ENCODE measurements around the gene SYT7. TPM values are rescaled to one million over a fixed set of nuclear protein-coding genes. Genes with fewer than 3 reads are reported as not detected.

SYT7 gene
- polyA plus RNA-seq, 2 of the 4 experiments (the other 2 are of a cell fraction) = 0.37 to 1.0 TPM

DNA sequence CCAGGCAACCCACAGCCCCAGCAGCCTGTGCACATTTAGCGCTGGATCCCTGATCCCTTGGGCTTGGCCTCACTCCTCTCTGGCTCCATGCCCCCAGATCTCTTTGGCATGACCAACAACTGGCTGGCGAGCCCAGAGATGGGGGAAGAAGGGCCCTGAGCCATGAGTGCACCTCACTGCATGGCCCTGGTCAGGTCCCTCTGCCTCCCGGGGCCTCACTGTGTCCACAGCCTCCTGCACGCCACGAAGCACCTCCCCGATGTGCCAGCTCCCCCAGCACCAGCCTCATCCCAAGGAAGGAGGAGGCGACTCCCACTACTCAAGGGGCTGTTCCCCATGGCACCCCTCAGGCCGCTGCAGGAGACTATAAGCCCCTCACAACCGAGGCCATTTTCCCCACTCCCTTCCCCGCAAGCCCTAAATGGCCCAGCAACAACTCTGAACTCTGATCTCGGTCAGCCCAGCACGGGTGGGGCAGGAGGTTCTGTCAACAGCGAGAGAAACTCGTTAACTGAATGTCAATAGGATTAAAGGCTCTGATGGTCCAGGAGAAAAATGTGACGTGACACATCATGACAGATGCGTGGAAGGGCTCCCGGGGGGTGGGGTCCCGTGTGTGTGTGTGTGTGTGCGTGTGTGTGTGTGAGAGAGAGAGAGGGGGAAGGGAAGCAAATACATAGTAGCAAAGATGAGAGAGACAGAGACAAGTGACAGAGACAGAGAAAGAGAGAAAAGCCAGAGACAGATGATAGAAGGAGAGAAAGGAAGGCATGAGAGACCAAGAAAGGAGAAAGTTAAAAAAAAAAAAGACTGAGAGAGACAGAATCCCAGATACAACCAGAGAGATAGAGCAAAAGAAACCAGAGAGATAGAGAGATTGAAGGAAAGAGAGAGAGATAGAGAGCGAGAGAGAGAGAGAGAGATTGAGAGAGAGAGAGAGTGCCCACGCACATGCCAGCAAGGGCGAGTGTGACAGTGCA lies 28.4 kb upstream of the SYT7 start:
- DNase-seq (ENCODE audit: low read depth in 1 of 2, low spot score in 1 of 2) = no peak
- TF ChIP-seq PHF8 (IDR thresholded peaks at IDR 0.05; ENCODE audit: borderline replicate concordance, low read depth) = no peak
- no peak for TF ChIP-seq ZC3H11A (IDR thresholded peaks at IDR 0.05)
- no peak for TF ChIP-seq HMGXB4 (CRISPR knock-in tag; IDR thresholded peaks at IDR 0.05; ENCODE audit: borderline replicate concordance)
- TF ChIP-seq POLR2AphosphoS2 (conservative IDR thresholded peaks at IDR 0.05; ENCODE audit: low read length) = no peak
- TF ChIP-seq, protein P1, sequence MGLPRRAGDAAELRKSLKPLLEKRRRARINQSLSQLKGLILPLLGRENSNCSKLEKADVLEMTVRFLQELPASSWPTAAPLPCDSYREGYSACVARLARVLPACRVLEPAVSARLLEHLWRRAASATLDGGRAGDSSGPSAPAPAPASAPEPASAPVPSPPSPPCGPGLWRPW (IDR thresholded peaks at IDR 0.05) = no peak
- TF ChIP-seq HOXA7 (CRISPR knock-in tag; IDR thresholded peaks at IDR 0.05) = no peak
- no peak for TF ChIP-seq CEBPB (IDR thresholded peaks at IDR 0.05)
- TF ChIP-seq TFCP2L1 (CRISPR knock-in tag; IDR thresholded peaks at IDR 0.05) = no peak
- TF ChIP-seq, protein P2, sequence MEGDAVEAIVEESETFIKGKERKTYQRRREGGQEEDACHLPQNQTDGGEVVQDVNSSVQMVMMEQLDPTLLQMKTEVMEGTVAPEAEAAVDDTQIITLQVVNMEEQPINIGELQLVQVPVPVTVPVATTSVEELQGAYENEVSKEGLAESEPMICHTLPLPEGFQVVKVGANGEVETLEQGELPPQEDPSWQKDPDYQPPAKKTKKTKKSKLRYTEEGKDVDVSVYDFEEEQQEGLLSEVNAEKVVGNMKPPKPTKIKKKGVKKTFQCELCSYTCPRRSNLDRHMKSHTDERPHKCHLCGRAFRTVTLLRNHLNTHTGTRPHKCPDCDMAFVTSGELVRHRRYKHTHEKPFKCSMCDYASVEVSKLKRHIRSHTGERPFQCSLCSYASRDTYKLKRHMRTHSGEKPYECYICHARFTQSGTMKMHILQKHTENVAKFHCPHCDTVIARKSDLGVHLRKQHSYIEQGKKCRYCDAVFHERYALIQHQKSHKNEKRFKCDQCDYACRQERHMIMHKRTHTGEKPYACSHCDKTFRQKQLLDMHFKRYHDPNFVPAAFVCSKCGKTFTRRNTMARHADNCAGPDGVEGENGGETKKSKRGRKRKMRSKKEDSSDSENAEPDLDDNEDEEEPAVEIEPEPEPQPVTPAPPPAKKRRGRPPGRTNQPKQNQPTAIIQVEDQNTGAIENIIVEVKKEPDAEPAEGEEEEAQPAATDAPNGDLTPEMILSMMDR (IDR thresholded peaks at IDR 0.05) = no peak
- no peak for TF ChIP-seq ZNF302 (CRISPR knock-in tag; IDR thresholded peaks at IDR 0.05)
- TF ChIP-seq HEYL (CRISPR knock-in tag; IDR thresholded peaks at IDR 0.05) = no peak
- TF ChIP-seq HOXB5 (CRISPR knock-in tag; IDR thresholded peaks at IDR 0.05) = no peak
- TF ChIP-seq CBX8 (IDR thresholded peaks at IDR 0.05) = no peak
- no peak for TF ChIP-seq HOXB13 (CRISPR knock-in tag; IDR thresholded peaks at IDR 0.05; ENCODE audit: low read depth)
- no peak for TF ChIP-seq PBX3 (IDR thresholded peaks at IDR 0.05)
- TF ChIP-seq, protein P3, sequence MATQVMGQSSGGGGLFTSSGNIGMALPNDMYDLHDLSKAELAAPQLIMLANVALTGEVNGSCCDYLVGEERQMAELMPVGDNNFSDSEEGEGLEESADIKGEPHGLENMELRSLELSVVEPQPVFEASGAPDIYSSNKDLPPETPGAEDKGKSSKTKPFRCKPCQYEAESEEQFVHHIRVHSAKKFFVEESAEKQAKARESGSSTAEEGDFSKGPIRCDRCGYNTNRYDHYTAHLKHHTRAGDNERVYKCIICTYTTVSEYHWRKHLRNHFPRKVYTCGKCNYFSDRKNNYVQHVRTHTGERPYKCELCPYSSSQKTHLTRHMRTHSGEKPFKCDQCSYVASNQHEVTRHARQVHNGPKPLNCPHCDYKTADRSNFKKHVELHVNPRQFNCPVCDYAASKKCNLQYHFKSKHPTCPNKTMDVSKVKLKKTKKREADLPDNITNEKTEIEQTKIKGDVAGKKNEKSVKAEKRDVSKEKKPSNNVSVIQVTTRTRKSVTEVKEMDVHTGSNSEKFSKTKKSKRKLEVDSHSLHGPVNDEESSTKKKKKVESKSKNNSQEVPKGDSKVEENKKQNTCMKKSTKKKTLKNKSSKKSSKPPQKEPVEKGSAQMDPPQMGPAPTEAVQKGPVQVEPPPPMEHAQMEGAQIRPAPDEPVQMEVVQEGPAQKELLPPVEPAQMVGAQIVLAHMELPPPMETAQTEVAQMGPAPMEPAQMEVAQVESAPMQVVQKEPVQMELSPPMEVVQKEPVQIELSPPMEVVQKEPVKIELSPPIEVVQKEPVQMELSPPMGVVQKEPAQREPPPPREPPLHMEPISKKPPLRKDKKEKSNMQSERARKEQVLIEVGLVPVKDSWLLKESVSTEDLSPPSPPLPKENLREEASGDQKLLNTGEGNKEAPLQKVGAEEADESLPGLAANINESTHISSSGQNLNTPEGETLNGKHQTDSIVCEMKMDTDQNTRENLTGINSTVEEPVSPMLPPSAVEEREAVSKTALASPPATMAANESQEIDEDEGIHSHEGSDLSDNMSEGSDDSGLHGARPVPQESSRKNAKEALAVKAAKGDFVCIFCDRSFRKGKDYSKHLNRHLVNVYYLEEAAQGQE (IDR thresholded peaks at IDR 0.05) = no peak
- no peak for TF ChIP-seq POLR2A (IDR thresholded peaks at IDR 0.05; ENCODE audit: low read length)
- TF ChIP-seq RCOR1 (IDR thresholded peaks at IDR 0.05; ENCODE audit: low read depth, low read length) = no peak
- TF ChIP-seq NFE2L2 (conservative IDR thresholded peaks at IDR 0.05; ENCODE audit: low read length) = no peak
- Histone ChIP-seq H3K27ac (no peak overlapping the region), H3K9me3 (no peaks in the 10 kb centered on the region), H3K4me3 (no peak overlapping the region), H3K4me1 (no peaks in the 10 kb centered on the region), H3K4me2 (no peak overlapping the region)
- POLR2A ChIA-PET = no interaction called here
- 44% methylated on average over 20 of the region's 22 CpGs for WGBS (ENCODE audit: missing lambda C conversion rate)
- no peak for ATAC-seq
- FAIRE-seq = no peak
- CTCF ChIA-PET = interaction anchor here (0.7 to 4.5 kb wide), 4 partner anchors 19 to 77 kb away, joined by 3 to 18 read pairs (median 4); partner anchors contain the start of gene SYT7
